ENCODE data around the gene EPB42. TPM values are rescaled to one million over a fixed set of nuclear protein-coding genes. Genes with fewer than 3 reads are reported as not detected.

EPB42 gene
- polyA plus RNA-seq, 1 of the 3 experiments (the other 2 are of a cell fraction): not detected

- no peak for TF ChIP-seq FOXJ3 (CRISPR knock-in tag; IDR thresholded peaks at IDR 0.05)
- TF ChIP-seq GABPA (IDR thresholded peaks at IDR 0.05; ENCODE audit: low read depth): no peak
- TF ChIP-seq USF2 (IDR thresholded peaks at IDR 0.05; ENCODE audit: borderline replicate concordance, low read depth, low read length): no peak
- TF ChIP-seq EZH2phosphoT487 (IDR thresholded peaks at IDR 0.05; ENCODE audit: borderline replicate concordance, low read depth): no peak
- no peak for TF ChIP-seq FOSL2 (IDR thresholded peaks at IDR 0.05; ENCODE audit: borderline replicate concordance, low read depth)
- no peak for TF ChIP-seq RFX5 (IDR thresholded peaks at IDR 0.05; ENCODE audit: low read length)
- no peak for TF ChIP-seq MEF2A (IDR thresholded peaks at IDR 0.05; ENCODE audit: borderline replicate concordance, low read depth)
- TF ChIP-seq POLR2AphosphoS5 (IDR thresholded peaks at IDR 0.05; ENCODE audit: low read depth, low read length): no peak
- no peak for TF ChIP-seq JUND (IDR thresholded peaks at IDR 0.05)
- TF ChIP-seq YY1 (IDR thresholded peaks at IDR 0.05; ENCODE audit: low read depth): no peak
- TF ChIP-seq CHD2 (IDR thresholded peaks at IDR 0.05; ENCODE audit: low read length, partially characterized antibody): no peak
- no peak for TF ChIP-seq EP300 (IDR thresholded peaks at IDR 0.05; ENCODE audit: borderline replicate concordance in 1 of 2, low read depth in 1 of 2, low read length in 1 of 2)
- no peak for TF ChIP-seq ELF1 (IDR thresholded peaks at IDR 0.05)
- TF ChIP-seq FOXM1 (IDR thresholded peaks at IDR 0.05; ENCODE audit: low read depth): no peak
- peak; percentile 52 for TF ChIP-seq RAD21 (IDR thresholded peaks at IDR 0.05; ENCODE audit: low read length)
- TF ChIP-seq TAF1 (IDR thresholded peaks at IDR 0.05; ENCODE audit: borderline replicate concordance, low read depth, low read length): no peak
- no peak for TF ChIP-seq SIN3A (IDR thresholded peaks at IDR 0.05; ENCODE audit: borderline replicate concordance, low read depth, low read length)
These were observed 16.6 kb downstream of the EPB42 start (continued) for GRCh38 chr15:43204016-43204901.

GRCh38 chr15:43199945-43200488 lies 20.8 kb downstream of the EPB42 start:
- Histone ChIP-seq H3K27ac (ENCODE audit: low read depth in 2 of 2, low read length in 1 of 2) (no peak overlapping the region), H3K9me3 (no peaks in the 10 kb centered on the region), H3K4me3 (ENCODE audit: low read depth in 2 of 2, low read length in 1 of 2) (no peak overlapping the region), H3K36me3 (replicated peaks in 1 of 2; ENCODE audit: control insufficient read depth in 1 of 2, insufficient read depth in 2 of 2, low read length in 1 of 2) (peaks cover 15% of the 10 kb centered on the region in 2 experiments), H3K9ac (no peak overlapping the region), H2AFZ (ENCODE audit: low read depth) (no peak overlapping the region), H3K9me2 (no peaks in the 10 kb centered on the region), H3F3A (replicated peaks; ENCODE audit: insufficient read depth) (peaks cover 5% of the 10 kb centered on the region), H3K4me2 (no peak overlapping the region), H4K20me1 (ENCODE audit: insufficient read depth) (no peaks in the 10 kb centered on the region), H3K4me1 (ENCODE audit: control insufficient read depth in 1 of 2, insufficient read depth in 2 of 2, low read depth in 1 of 2, low read length in 1 of 2) (no peaks in the 10 kb centered on the region; a peak in 1 of 4 replicates), H3K79me2 (ENCODE audit: insufficient read depth) (no peaks in the 10 kb centered on the region), H3K27me3 (ENCODE audit: insufficient read depth) (no peaks in the 10 kb centered on the region)
- TF ChIP-seq MXI1 (IDR thresholded peaks at IDR 0.05; ENCODE audit: low read depth, low read length) (no peak), FOSL2 (IDR thresholded peaks at IDR 0.05; ENCODE audit: borderline replicate concordance, low read depth) (no peak), EP300 (IDR thresholded peaks at IDR 0.05; ENCODE audit: borderline replicate concordance in 1 of 2, low read depth in 1 of 2, low read length in 1 of 2) (no peak)
- WGBS (ENCODE audit: low lambda C conversion rate): 70% methylated on average over 3 of the region's 3 CpGs
- DNase-seq: no peak
- ChIA-PET POLR2A (no interaction called here), CTCF (interaction anchor here (0.7 to 3.1 kb wide), 2 partner anchors 9 to 86 kb away, joined by 3 to 13 read pairs; no protein-coding TSS in a partner anchor)
